Stomach (tissue), 9 donors: Measurements from ENCODE around the gene ZDHHC5. TPM values are rescaled to one million over a fixed set of nuclear protein-coding genes. Genes with fewer than 3 reads are reported as not detected.
A peak's percentile ranks its signal among the peaks of the same experiment; 100 is the strongest.
"Not testable (repeated sequence)": the region's sequence is repeated elsewhere in the genome, so short reads cannot be mapped to it uniquely, and the experiment has no call there.

ENCODE experiments used
- DNase-seq, 2 donors: peaks; one replicate each; pipeline versions ENCODE4 v3.0.0 to v3.0.0-alpha.2; 2013 to 2019
- H3K27ac ChIP-seq, 5 donors: fragments of 200-600 bp in 4 of 5; sonication (generic) in 4 of 5; one replicate each; pipeline ENCODE4 v1.5.1; 2013 to 2019; ENCODE audit warnings: mild to moderate bottlenecking in 1 of 5, moderate library complexity in 1 of 5
- H3K27me3 ChIP-seq, 3 donors: fragments of 200-600 bp; sonication (generic); one replicate each; pipeline ENCODE4 v1.5.1; 2017 to 2019; ENCODE audit warnings: mixed run types in 1 of 3
- H3K36me3 ChIP-seq, 4 donors: fragments of 200-600 bp; sonication (generic); 1 replicate in 3 of 4; 2 replicates in 1 of 4; pipeline ENCODE4 v1.5.1; 2016 to 2019
- H3K4me1 ChIP-seq, 4 donors: fragments of 200-600 bp; sonication (generic); one replicate each; pipeline ENCODE4 v1.5.1; 2016 to 2019
- H3K4me3 ChIP-seq, 4 donors: fragments of 200-600 bp; sonication (generic) in 3 of 4; one replicate each; pipeline ENCODE4 v1.5.1; 2016 to 2019; ENCODE audit warnings: mild to moderate bottlenecking in 1 of 4
- H3K9me3 ChIP-seq, 4 donors: fragments of 200-600 bp; sonication (generic); one replicate each; pipeline ENCODE4 v1.5.1; 2016 to 2019
- EP300 ChIP-seq: sonication (generic); formaldehyde crosslinking; IDR thresholded peaks from one replicate; pipeline ENCODE4 v1.6.1; 2017; ENCODE audit warnings: antibody characterized with exemption
- POLR2A ChIP-seq, 4 donors: fragments of 450-650 bp; IDR thresholded peaks; one replicate each; pipeline ENCODE4 v1.6.1; 2016; ENCODE audit warnings: antibody characterized with exemption in 4 of 4, control low read depth in 2 of 4, mild to moderate bottlenecking in 1 of 4, moderate library complexity in 1 of 4
- POLR2AphosphoS5 ChIP-seq, 3 donors: sonication (generic); formaldehyde crosslinking; IDR thresholded peaks; one replicate each; pipeline ENCODE4 v1.6.1; 2016; ENCODE audit warnings: antibody characterized with exemption in 3 of 3
- WGBS, 5 donors: extraction: QIAGEN DNeasy Blood & Tissue Kit in 3 of 5; methylation state at CpG; one replicate each; pipeline versions ENCODE4 v1.1.5 to v1.1.7; 2013 to 2018; 5-methylcytosine and 5-hydroxymethylcytosine counted together
- intact Hi-C: fragments of 100-400 bp; cut with DNase I; formaldehyde crosslinking; loops from one replicate; pipeline ENCODE4 v1.15.1; 2023; ENCODE audit warnings: low total_unique reads
- polyA plus RNA-seq, 3 donors: library from polyadenylated mRNA; stranded (reverse); fragments of 200-250 nt; gene quantifications; one replicate each; pipeline ENCODE4 v1.2.3, GENCODE V29; 2013
- total RNA-seq, 5 donors: library from RNA; depleted of rRNA; stranded (reverse); fragments of >200 nt; gene quantifications; one replicate each; pipeline versions ENCODE4 v1.1.0 to v1.2.3, GENCODE V29; 2014 to 2016
- TF ChIP-seq, protein P1 (sequence below), 7 experiments: fragments of 450-650 bp in 4 of 7; fragments of 200-600 bp in 3 of 7; sonication (generic) in 3 of 7; IDR thresholded peaks; one replicate each; pipeline ENCODE4 v1.5.1; 2016 to 2019; ENCODE audit warnings: antibody characterized with exemption in 7 of 7, control low read depth in 2 of 7, mild to moderate bottlenecking in 1 of 7
- donor health status: healthy with polysubstance abuse.
- donor health status: Bipolar disorder and iron deficiency.
- donor health status: healthy.

The ZDHHC5 gene
- total and polyA plus RNA-seq, 8 donors, result 11.2 to 72.8 (median 28.7) TPM

DNA sequence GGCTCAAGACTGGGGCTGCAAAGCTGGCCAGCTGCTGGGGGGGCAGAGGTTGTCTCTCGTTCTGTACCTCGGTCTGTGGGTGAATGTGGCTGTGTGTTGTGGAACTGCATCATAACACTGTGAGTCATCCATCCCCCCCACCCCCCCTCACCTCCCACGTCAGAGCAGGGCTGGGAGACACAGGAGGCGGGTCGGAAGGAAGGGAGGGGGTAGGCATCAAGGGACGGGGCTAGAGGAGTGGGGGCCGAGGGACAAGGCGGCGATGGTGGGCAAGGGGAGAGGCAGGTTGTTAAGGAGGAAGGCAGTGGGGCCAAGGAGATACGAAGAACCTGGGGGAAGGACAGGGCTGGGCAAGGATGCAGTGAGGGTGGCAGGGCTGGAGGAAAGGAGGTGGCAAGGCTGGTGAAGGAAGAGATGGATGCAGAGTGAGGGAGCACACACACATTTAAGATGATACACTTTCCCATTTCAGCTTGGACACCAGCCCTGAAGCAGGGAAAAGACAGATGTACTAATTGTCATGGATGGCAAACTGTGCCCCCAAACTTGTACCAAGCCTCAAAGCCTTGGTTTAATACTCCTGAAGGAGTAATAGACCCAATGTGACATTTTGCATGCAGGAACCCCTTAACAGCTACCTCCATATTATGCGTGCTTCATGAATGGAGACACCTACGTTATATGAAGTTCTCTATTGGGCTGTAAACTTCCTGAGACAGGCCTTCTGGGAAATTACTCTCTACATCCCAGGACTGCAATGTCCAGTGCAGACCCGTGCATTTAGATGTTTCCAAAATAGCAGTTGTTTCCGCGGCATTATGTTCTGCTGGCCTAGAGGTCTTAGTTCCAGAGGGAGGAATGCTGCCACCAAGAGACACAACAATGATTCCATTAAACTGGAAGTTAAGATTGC, 17.8 kb upstream of the ZDHHC5 start, which contains the start of gene YPEL4:
YPEL4 (minus strand) TSS at position 87 of the 913 bp plus-strand sequence. CDS start 2,805 bp downstream, outside the sequence.
- peaks cover 16 to 64% (median 52%) of the 10 kb centered on the region in 4 donors for H3K4me1 ChIP-seq
- peaks cover 12 to 90% (median 47%) of the 10 kb centered on the region in 3 donors for H3K27me3 ChIP-seq
- intact Hi-C loops, result loop anchor here (10.0 kb wide), 1 partner anchor 305 kb away; no protein-coding TSS in a partner anchor
- no peaks in the 10 kb centered on the region for H3K9me3 ChIP-seq
- H3K4me3 ChIP-seq, result peak within 1 kb of the TSS; percentile 34 to 46 (median 38)
- TF ChIP-seq EP300 (no peak), POLR2AphosphoS5 (IDR thresholded peaks at IDR 0.05) (no peak), POLR2A (IDR thresholded peaks at IDR 0.05) (no peak)
- TF ChIP-seq, protein P1, sequence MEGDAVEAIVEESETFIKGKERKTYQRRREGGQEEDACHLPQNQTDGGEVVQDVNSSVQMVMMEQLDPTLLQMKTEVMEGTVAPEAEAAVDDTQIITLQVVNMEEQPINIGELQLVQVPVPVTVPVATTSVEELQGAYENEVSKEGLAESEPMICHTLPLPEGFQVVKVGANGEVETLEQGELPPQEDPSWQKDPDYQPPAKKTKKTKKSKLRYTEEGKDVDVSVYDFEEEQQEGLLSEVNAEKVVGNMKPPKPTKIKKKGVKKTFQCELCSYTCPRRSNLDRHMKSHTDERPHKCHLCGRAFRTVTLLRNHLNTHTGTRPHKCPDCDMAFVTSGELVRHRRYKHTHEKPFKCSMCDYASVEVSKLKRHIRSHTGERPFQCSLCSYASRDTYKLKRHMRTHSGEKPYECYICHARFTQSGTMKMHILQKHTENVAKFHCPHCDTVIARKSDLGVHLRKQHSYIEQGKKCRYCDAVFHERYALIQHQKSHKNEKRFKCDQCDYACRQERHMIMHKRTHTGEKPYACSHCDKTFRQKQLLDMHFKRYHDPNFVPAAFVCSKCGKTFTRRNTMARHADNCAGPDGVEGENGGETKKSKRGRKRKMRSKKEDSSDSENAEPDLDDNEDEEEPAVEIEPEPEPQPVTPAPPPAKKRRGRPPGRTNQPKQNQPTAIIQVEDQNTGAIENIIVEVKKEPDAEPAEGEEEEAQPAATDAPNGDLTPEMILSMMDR (IDR thresholded peaks at IDR 0.05), result no peak
- peak within 1 kb of the TSS in 3 of 5 donors; percentile 19 to 31 (median 26) for H3K27ac ChIP-seq
- DNase-seq, result peak in 1 of 2 donors; percentile 90
- H3K36me3 ChIP-seq, result no peaks in the 10 kb centered on the region
- 9 to 17% (median 12%) methylated on average over 15 of the region's 15 CpGs for WGBS, 5 donors

GRCh38 chr11:57650739-57651090, 17.2 kb upstream of the ZDHHC5 start:
- DNase-seq, result no peak
- H3K9me3 ChIP-seq, result no peaks in the 10 kb centered on the region
- H3K4me3 ChIP-seq, result no peak overlapping the region
- 52 to 78% (median 56%) methylated on average over 5 of the region's 5 CpGs for WGBS, 5 donors
- H3K27me3 ChIP-seq, result peaks cover 12 to 84% (median 44%) of the 10 kb centered on the region in 3 donors
- no peaks in the 10 kb centered on the region for H3K36me3 ChIP-seq
- intact Hi-C loops, result no loop called here
- TF ChIP-seq, protein P1 (IDR thresholded peaks at IDR 0.05), result no peak
- no peak for TF ChIP-seq POLR2AphosphoS5 (IDR thresholded peaks at IDR 0.05)
- no peak for TF ChIP-seq EP300
- no peak for TF ChIP-seq POLR2A (IDR thresholded peaks at IDR 0.05)
- peaks cover 16 to 57% (median 45%) of the 10 kb centered on the region in 4 donors for H3K4me1 ChIP-seq
- H3K27ac ChIP-seq, result no peak overlapping the region

DNA sequence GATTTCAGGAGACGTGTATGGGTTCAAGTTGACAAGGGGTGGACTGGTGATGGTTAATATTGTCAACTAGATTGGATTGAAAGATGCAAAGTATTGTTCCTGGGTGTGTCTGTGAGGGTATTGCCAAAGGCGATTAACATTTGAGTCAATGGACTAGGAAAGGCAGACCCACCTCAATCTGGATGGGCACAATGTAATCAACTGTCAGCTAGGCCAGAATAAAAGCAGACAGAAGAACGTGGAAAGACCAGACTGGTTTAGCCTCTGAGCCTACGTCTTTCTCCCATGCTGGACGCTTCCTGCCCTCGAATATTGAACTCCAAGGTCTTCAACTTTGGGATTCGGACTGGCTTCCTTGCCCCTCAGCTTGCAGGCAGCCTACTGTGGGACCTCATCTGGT, 16.5 kb upstream of the ZDHHC5 start:
- DNase-seq, result no peak
- 76 to 84% (median 80%) methylated on average over 7 of the region's 7 CpGs for WGBS, 5 donors
- intact Hi-C loops, result no loop called here
- Histone ChIP-seq H3K27ac (no peak overlapping the region), H3K36me3 (no peaks in the 10 kb centered on the region), H3K27me3 (peaks cover 12 to 77% (median 37%) of the 10 kb centered on the region in 3 donors), H3K4me1 (peaks cover 16 to 50% (median 39%) of the 10 kb centered on the region in 4 donors), H3K9me3 (no peaks in the 10 kb centered on the region), H3K4me3 (no peak overlapping the region)
- TF ChIP-seq, protein P1 (IDR thresholded peaks at IDR 0.05), result no peak
- TF ChIP-seq POLR2AphosphoS5 (IDR thresholded peaks at IDR 0.05) (no peak), POLR2A (IDR thresholded peaks at IDR 0.05) (no peak), EP300 (no peak)

DNA sequence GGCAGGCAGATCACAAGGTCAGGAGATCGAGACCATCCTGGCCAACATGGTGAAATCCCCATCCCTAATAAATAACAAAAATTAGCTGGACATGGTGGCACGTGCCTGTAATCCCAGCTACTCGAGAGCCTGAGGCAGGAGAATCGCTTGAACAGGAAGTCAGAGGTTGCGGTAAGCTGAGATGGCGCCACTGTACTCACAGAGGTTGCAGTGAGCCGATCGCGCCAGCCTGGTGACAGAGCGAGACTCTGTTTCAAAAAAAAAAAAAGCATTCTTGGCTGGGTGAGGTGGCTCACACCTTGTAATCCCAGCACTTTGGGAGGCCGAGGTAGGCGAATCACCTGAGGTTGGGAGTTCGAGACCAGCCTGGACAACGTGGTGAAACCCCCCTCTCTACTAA, 15.7 kb upstream of the ZDHHC5 start:
- H3K9me3 ChIP-seq, H3K27ac ChIP-seq, H3K36me3 ChIP-seq, intact Hi-C loops, H3K4me3 ChIP-seq, DNase-seq: not testable (repeated sequence)
- Histone ChIP-seq H3K27me3 (peaks cover 7 to 68% (median 29%) of the 10 kb centered on the region in 3 donors), H3K4me1 (peaks cover 20 to 47% (median 38%) of the 10 kb centered on the region in 4 donors)
- 77 to 88% (median 82%) methylated on average over 14 of the region's 14 CpGs for WGBS, 5 donors
